K562 (cell line): ENCODE measurements around the gene SCYGR1. TPM values are rescaled to one million over a fixed set of nuclear protein-coding genes. Genes with fewer than 3 reads are reported as not detected.

Experiments
- ATAC-seq: fragments of 200-7000 bp; cut with Tn5 transposase; 3 replicates; pipeline ENCODE4 v1.9.1; 2020; ENCODE audit warnings: moderate library complexity
- BruUV-seq: library from RNA; stranded (reverse); fragments of 400-500 nt; replicated peaks from 2 replicates; lab custom pipeline; 2021; lab: Mats Ljungman, UMichigan
- CTCF ChIA-PET: fragments of 300-600 bp; formaldehyde crosslinking; extraction: SDS; loops from one replicate; lab custom pipeline; 2021; ENCODE audit warnings: low intra/inter-chr PET ratio; lab: Yijun Ruan, JAX
- POLR2A ChIA-PET: fragments of 300-600, 350-650 bp; sonication (Branson Sonifier 250); formaldehyde crosslinking; extraction: SDS; loops from one replicate; lab custom pipeline; 2021; ENCODE audit warnings: antibody characterized with exemption, inconsistent platforms; lab: Yijun Ruan, JAX
- DNase-seq, 4 experiments: peaks; one replicate each; pipeline versions ENCODE4 v3.0.0 to v3.0.0-alpha.2; 2011 to 2018; ENCODE audit warnings: low spot score in 3 of 4, mixed read lengths in 3 of 4; ENCODE audit errors: extremely low read depth in 1 of 4
- FAIRE-seq: peaks from 2 replicates; lab custom pipeline; 2011; peaks lifted over from hg19 to GRCh38; lab: Jason Lieb, UNC
- H2AFZ ChIP-seq: 2 replicates; pipeline ENCODE4 v1.6.0; 2011; ENCODE audit warnings: low read depth, low read length, control low read depth, inconsistent platforms
- H3K27ac ChIP-seq: fragments of 200-600 bp; 3 replicates; pipeline ENCODE4 v1.8.0; 2011; ENCODE audit warnings: low read depth, mild to moderate bottlenecking, control low read depth, inconsistent platforms, low read length, moderate library complexity, mixed read lengths; ENCODE audit errors: extremely low read depth
- H3K27me3 ChIP-seq, 2 experiments: fragments of 300-600 bp in 1 of 2; 2 replicates in 1 of 2; 3 replicates in 1 of 2; pipeline versions ENCODE4 v1.6.0 to v1.8.0; 2011; ENCODE audit warnings: inconsistent platforms in 2 of 2, low read length in 2 of 2, mild to moderate bottlenecking in 1 of 2, mixed read lengths in 1 of 2, moderate library complexity in 1 of 2; ENCODE audit not compliant: control insufficient read depth in 2 of 2, insufficient read depth in 2 of 2
- H3K36me3 ChIP-seq: fragments of 300-600 bp; 3 replicates; pipeline ENCODE4 v1.8.0; 2011; ENCODE audit warnings: mild to moderate bottlenecking, low read length, inconsistent platforms; ENCODE audit not compliant: control insufficient read depth, insufficient read depth
- H3K4me1 ChIP-seq, 2 experiments: fragments of 200-600 bp in 1 of 2; replicated peaks in 1 of 2; 2 replicates in 1 of 2; 3 replicates in 1 of 2; pipeline versions ENCODE4 v1.5.1 to v1.8.0; 2011; ENCODE audit warnings: inconsistent platforms in 2 of 2, low read length in 2 of 2, mild to moderate bottlenecking in 1 of 2, mixed read lengths in 1 of 2, moderate library complexity in 1 of 2; ENCODE audit not compliant: control insufficient read depth in 2 of 2, insufficient read depth in 2 of 2
- H3K4me2 ChIP-seq: 2 replicates; pipeline ENCODE4 v1.6.1; 2011; ENCODE audit warnings: low read length, control low read depth, inconsistent platforms, mixed read lengths; ENCODE audit not compliant: insufficient read depth
- H3K4me3 ChIP-seq: fragments of 200-600 bp; sonication (generic), shearing (Covaris generic); 2 replicates; pipeline ENCODE4 v1.5.1; 2016; ENCODE audit warnings: control low read depth, inconsistent platforms
- H3K79me2 ChIP-seq: fragments of 200-600 bp; 3 replicates; pipeline ENCODE4 v1.8.0; 2011; ENCODE audit warnings: low read length, inconsistent platforms; ENCODE audit not compliant: control insufficient read depth, insufficient read depth
- H3K9ac ChIP-seq, 2 experiments: 2 replicates each; pipeline versions ENCODE4 v1.6.0 to v1.6.1; 2011; ENCODE audit warnings: low read depth in 2 of 2, low read length in 2 of 2, control low read depth in 1 of 2, inconsistent platforms in 1 of 2, mild to moderate bottlenecking in 1 of 2, mixed read lengths in 1 of 2; ENCODE audit not compliant: insufficient read depth in 1 of 2
- H3K9me1 ChIP-seq: one replicate; pipeline ENCODE4 v1.6.0; 2011; ENCODE audit warnings: inconsistent platforms, mild to moderate bottlenecking, low read length, moderate library complexity; ENCODE audit not compliant: control insufficient read depth, insufficient read depth
- H3K9me3 ChIP-seq: replicated peaks from 2 replicates; pipeline ENCODE4 v1.5.1; 2011; ENCODE audit warnings: low read depth, low read length, inconsistent platforms; ENCODE audit not compliant: control insufficient read depth, insufficient read depth
- H4K20me1 ChIP-seq: replicated peaks from 2 replicates; pipeline ENCODE4 v1.6.1; 2011; ENCODE audit warnings: low read length, inconsistent platforms, mixed read lengths; ENCODE audit not compliant: control insufficient read depth, insufficient read depth
- ARNT ChIP-seq, 2 experiments: fragments of 450-650 bp; IDR thresholded peaks; 2 replicates each; pipeline ENCODE4 v1.6.1; 2016; ENCODE audit warnings: mild to moderate bottlenecking in 1 of 2
- E2F1 ChIP-seq: sonication (generic); formaldehyde crosslinking; IDR thresholded peaks from 2 replicates; pipeline ENCODE4 v1.8.1; 2023; ENCODE audit warnings: mild to moderate bottlenecking, missing genetic modification reagents, moderate library complexity
- HOMEZ ChIP-seq: fragments of 250-450 bp; sonication (Bioruptor Pico); IDR thresholded peaks from 2 replicates; pipeline ENCODE4 v1.4.0; 2020; ENCODE audit warnings: mild to moderate bottlenecking, moderate library complexity
- MLX ChIP-seq, 2 experiments: fragments of 450-650 bp in 1 of 2; sonication (generic) in 1 of 2; formaldehyde crosslinking; conservative IDR thresholded peaks; 2 replicates each; pipeline versions ENCODE4 v1.4.0 to v1.8.1; 2020 to 2022; ENCODE audit warnings: mild to moderate bottlenecking in 1 of 2, missing genetic modification reagents in 1 of 2
- POLR2A ChIP-seq: fragments of 450-650 bp; conservative IDR thresholded peaks from 2 replicates; pipeline ENCODE4 v1.6.1; 2016
- SMARCB1 ChIP-seq: IDR thresholded peaks from 2 replicates; pipeline ENCODE4 v1.6.1; 2011; ENCODE audit warnings: improper control_type of control experiment, low read depth; ENCODE audit not compliant: insufficient read length
- USF1 ChIP-seq: sonication (generic); formaldehyde crosslinking; IDR thresholded peaks from 2 replicates; pipeline ENCODE4 v1.9.0; 2022; ENCODE audit warnings: mild to moderate bottlenecking, missing genetic modification reagents
- YBX1 ChIP-seq: fragments of 450-650 bp; IDR thresholded peaks from 2 replicates; pipeline ENCODE4 v1.7.1; 2016; ENCODE audit warnings: mild to moderate bottlenecking
- ZBTB49 ChIP-seq: sonication (generic); formaldehyde crosslinking; IDR thresholded peaks from 2 replicates; pipeline ENCODE4 v1.8.0; 2022; ENCODE audit warnings: missing genetic modification reagents, mild to moderate bottlenecking, borderline replicate concordance
- WGBS: fragments of 100-300 bp; shearing (Covaris generic); methylation state at CpG from one replicate; pipeline ENCODE4 v1.1.6; 2016; ENCODE audit warnings: low coverage, mixed read lengths; ENCODE audit not compliant: insufficient coverage; ENCODE audit errors: missing lambda C conversion rate; 5-methylcytosine and 5-hydroxymethylcytosine counted together
- in situ Hi-C: fragments of 300-500 bp; cut with MboI; formaldehyde crosslinking; loops from 4 replicates; pipeline ENCODE4 v1.15.0; 2018; ENCODE audit warnings: inconsistent platforms, mixed read lengths
- intact Hi-C: fragments of 100-400 bp; cut with micrococcal nuclease; formaldehyde crosslinking; loops from 2 replicates; pipeline ENCODE4 v1.14.2; 2022
- polyA plus RNA-seq, 8 experiments: library from polyadenylated mRNA; depleted of rRNA in 4 of 8; stranded (reverse) in 5 of 8; unstranded in 3 of 8; fragments of >200 nt; fragmentation: Nextera tagmentation in 2 of 8; fragmentation: Illumina TruSeq in 1 of 8; extraction: Ambion mirVana in 2 of 8; extraction: Trizol in 1 of 8; gene quantifications; 2 replicates each; pipeline versions ENCODE4 v1.2.1 to v1.2.3, GENCODE V29; 2011 to 2014; ENCODE audit warnings: inconsistent platforms in 1 of 8, missing spikeins in 1 of 8
- total RNA-seq, 7 experiments: library from RNA; depleted of rRNA in 6 of 7; stranded (reverse); fragments of >200 nt in 6 of 7; fragmentation: Illumina TruSeq in 2 of 7; extraction: Trizol in 2 of 7; gene quantifications; 2 replicates each; pipeline versions ENCODE4 v1.2.1 to v1.2.3, GENCODE V29; 2011 to 2021; ENCODE audit warnings: low replicate concordance in 1 of 7

SCYGR1 gene
- total and polyA plus RNA-seq, 9 of the 15 experiments (the other 6 are each of a cell fraction or from before 2014, with no cell fraction given): not detected

- ChIA-PET POLR2A (no interaction called here), CTCF (no interaction called here)
- TF ChIP-seq E2F1 (CRISPR knock-in tag) (no peak), MLX (CRISPR knock-in tag; conservative IDR thresholded peaks at IDR 0.05) (no peak), HOMEZ (no peak), ARNT (IDR thresholded peaks at IDR 0.05) (no peak), POLR2A (no peak), USF1 (no peak), ZBTB49 (CRISPR knock-in tag) (no peak), YBX1 (no peak), SMARCB1 (no peak)
- in situ Hi-C loops: no loop called here
- Histone ChIP-seq H3K36me3 (no peaks in the 10 kb centered on the region), H3K27me3 (no peaks in the 10 kb centered on the region), H4K20me1 (no peaks in the 10 kb centered on the region), H3K9me1 (no peaks in the 10 kb centered on the region), H3K9ac (no peak overlapping the region), H3K4me1 (no peaks in the 10 kb centered on the region), H3K27ac (no peak overlapping the region), H3K4me2 (no peak overlapping the region), H3K4me3 (no peak overlapping the region), H3K9me3 (peaks cover 1% of the 10 kb centered on the region; the same call in 1 of the 2 replicates), H2AFZ (no peak overlapping the region), H3K79me2 (no peaks in the 10 kb centered on the region)
- 30% methylated on average over 8 of the region's 8 CpGs for WGBS
- DNase-seq (no peak), FAIRE-seq (no peak), ATAC-seq (no peak)
- BruUV-seq: no TSS peak
- intact Hi-C loops: no loop called here
Measured at GRCh38 chr2:227428731-227429285, 41.1 kb upstream of the SCYGR1 start.
